ENCODE measurements around the gene TMEM239.

DNA sequence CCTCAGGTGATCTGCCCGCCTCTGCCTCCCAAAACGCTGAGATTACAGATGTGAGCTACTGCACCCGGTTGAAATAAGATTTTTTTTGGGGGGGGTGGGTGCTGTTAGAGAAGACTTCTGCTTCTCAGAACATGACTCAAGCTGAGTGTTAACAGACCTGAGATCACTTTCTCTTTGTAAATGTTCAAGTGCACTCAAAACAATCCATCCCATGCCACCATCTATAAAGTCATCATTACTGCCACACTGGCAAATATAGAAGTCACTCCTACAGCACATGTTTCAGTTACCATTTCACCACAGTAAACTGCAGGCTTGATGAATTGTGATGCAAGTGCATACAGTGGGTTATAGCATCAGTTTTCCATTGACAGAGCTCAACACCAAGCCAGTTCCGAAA, 33.4 kb downstream of the TMEM239 start:
- TF ChIP-seq, protein P1, sequence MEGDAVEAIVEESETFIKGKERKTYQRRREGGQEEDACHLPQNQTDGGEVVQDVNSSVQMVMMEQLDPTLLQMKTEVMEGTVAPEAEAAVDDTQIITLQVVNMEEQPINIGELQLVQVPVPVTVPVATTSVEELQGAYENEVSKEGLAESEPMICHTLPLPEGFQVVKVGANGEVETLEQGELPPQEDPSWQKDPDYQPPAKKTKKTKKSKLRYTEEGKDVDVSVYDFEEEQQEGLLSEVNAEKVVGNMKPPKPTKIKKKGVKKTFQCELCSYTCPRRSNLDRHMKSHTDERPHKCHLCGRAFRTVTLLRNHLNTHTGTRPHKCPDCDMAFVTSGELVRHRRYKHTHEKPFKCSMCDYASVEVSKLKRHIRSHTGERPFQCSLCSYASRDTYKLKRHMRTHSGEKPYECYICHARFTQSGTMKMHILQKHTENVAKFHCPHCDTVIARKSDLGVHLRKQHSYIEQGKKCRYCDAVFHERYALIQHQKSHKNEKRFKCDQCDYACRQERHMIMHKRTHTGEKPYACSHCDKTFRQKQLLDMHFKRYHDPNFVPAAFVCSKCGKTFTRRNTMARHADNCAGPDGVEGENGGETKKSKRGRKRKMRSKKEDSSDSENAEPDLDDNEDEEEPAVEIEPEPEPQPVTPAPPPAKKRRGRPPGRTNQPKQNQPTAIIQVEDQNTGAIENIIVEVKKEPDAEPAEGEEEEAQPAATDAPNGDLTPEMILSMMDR (IDR thresholded peaks at IDR 0.05): no peak
- no peak for TF ChIP-seq POLR2A (IDR thresholded peaks at IDR 0.05; ENCODE audit: low read depth)
- TF ChIP-seq POLR2AphosphoS5 (IDR thresholded peaks at IDR 0.05): no peak
- no peak for TF ChIP-seq EP300 (IDR thresholded peaks at IDR 0.05)

Data from esophagus muscularis mucosa (tissue), 4 donors.